ENCODE results near the gene RTN4R. TPM values are rescaled to one million over a fixed set of nuclear protein-coding genes. Genes with fewer than 3 reads are reported as not detected.

Gene RTN4R
- polyA plus RNA-seq, 1 experiment: 0.16 TPM

DNA sequence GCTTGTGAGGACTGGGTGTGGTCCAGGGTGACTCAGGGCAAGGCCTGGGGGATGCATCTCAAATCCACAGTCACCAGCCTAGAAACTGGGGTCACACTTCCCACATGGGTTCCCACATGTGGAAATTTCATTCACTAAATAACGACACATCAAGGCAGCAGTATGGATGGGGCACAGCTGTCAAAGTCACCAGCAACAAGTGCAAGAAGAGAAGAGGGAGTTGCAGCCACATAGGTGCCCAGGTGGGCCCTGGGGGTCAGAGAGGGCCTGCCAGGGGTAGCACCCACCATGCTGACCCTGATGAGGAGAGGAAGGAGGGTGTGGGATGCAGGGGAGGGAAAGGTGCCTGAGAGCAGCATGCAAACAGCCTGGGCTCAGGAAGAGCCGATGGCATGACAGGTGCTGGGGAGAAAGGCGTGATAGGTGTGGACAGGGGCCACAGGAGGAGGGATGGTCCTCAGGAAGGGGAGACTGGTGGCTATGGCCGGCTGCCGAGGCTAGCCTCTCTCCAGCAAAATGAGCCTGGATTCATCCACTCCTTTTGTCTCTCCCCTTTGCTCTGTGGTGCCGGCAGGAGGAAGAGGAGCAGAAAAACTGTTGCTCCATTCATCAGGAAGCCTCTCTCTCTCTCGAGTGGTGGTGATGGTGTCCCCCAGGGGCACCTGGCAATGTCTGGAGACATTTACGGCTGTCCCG, 29.4 kb upstream of the RTN4R start:
- no peaks in the 10 kb centered on the region; the same call in 1 of the 2 replicates for H3K9me3 ChIP-seq (ENCODE audit: control insufficient read depth, insufficient read depth, low read length)
- ChIA-PET POLR2A (interaction anchor here (0.6 kb wide), 1 partner anchor 99 kb away, joined by 3 read pairs; no protein-coding TSS in a partner anchor), CTCF (no interaction called here)
- DNase-seq (ENCODE audit: low read depth, low spot score): no peak
- H3K27ac ChIP-seq (ENCODE audit: low read depth, low read length): no peak overlapping the region
- H3K4me3 ChIP-seq (ENCODE audit: low read depth, low read length): no peak overlapping the region
- H3K27me3 ChIP-seq (ENCODE audit: control insufficient read depth, insufficient read depth, low read length): peaks cover 41% of the 10 kb centered on the region
- TF ChIP-seq, protein P1, sequence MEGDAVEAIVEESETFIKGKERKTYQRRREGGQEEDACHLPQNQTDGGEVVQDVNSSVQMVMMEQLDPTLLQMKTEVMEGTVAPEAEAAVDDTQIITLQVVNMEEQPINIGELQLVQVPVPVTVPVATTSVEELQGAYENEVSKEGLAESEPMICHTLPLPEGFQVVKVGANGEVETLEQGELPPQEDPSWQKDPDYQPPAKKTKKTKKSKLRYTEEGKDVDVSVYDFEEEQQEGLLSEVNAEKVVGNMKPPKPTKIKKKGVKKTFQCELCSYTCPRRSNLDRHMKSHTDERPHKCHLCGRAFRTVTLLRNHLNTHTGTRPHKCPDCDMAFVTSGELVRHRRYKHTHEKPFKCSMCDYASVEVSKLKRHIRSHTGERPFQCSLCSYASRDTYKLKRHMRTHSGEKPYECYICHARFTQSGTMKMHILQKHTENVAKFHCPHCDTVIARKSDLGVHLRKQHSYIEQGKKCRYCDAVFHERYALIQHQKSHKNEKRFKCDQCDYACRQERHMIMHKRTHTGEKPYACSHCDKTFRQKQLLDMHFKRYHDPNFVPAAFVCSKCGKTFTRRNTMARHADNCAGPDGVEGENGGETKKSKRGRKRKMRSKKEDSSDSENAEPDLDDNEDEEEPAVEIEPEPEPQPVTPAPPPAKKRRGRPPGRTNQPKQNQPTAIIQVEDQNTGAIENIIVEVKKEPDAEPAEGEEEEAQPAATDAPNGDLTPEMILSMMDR (IDR thresholded peaks at IDR 0.05; ENCODE audit: low read depth, low read length): no peak

DNA sequence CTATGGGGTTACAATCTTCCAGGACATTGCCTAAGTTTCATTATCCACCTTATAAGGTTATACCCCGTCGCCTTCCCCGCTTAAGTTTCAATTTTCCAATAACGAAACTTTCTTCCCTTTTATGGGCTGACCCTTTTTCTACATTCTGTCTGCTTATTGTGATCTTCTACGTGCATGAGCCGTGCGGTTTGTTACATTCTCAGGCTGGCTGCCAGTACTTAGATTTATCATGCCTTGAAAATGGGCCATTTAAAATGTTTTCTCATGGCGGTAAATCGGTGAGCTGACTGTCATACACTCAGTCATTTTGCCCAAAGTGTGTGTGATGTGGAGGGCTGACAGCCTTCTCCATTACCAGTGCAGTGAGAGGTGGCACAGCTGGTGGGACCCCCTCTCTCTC, 28.5 kb upstream of the RTN4R start:
- ChIA-PET POLR2A (no interaction called here), CTCF (interaction anchor here (1.4 kb wide), 1 partner anchor 11 kb away, joined by 4 read pairs; no protein-coding TSS in a partner anchor)
- DNase-seq (ENCODE audit: low read depth, low spot score): no peak
- no peak overlapping the region for H3K4me3 ChIP-seq (ENCODE audit: low read depth, low read length)
- TF ChIP-seq, protein P1 (IDR thresholded peaks at IDR 0.05; ENCODE audit: low read depth, low read length): no peak
- no peaks in the 10 kb centered on the region; the same call in 1 of the 2 replicates for H3K9me3 ChIP-seq (ENCODE audit: control insufficient read depth, insufficient read depth, low read length)
- peaks cover 43% of the 10 kb centered on the region for H3K27me3 ChIP-seq (ENCODE audit: control insufficient read depth, insufficient read depth, low read length)
- H3K27ac ChIP-seq (ENCODE audit: low read depth, low read length): no peak overlapping the region

DNA sequence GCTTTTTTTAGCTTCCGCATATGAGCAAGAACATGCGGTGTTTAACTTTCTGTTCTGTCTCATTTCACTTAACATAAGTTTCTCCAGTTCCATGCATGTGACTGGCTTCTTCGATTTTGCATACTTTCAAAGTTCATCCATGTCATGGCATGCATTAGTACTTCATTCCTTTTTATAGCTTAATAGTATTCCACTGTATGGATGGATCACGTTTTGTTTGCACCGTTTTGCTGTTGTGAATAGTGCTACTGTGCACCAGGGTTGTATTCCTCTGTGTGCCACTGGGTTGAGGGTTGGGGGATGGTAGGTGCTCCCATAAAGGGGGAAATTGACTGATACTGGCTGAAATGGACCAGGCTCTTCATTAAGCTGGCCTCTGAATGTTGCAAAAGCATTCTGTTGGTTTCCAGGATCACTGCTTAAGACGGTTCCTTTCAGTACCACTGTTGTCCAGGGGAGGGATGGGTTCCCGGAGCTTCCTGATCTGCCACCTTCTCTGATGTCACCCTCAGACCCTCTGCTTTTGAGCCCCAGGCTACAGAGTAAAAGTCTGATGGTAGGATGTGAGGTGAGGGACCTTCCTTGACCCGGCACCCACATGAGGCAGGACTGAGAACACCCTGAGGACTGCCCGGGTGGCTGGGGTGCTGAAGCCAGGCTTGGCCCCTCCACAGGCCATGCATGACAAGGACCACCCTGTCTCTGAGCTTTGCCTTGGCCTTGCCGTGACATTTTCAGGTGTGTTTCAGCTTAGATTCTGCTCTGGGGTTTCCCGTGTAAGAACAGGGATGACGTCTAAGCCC, 27.3 kb upstream of the RTN4R start:
- peaks cover 49% of the 10 kb centered on the region for H3K27me3 ChIP-seq (ENCODE audit: control insufficient read depth, insufficient read depth, low read length)
- POLR2A ChIA-PET: interaction anchor here (0.5 to 0.8 kb wide), 2 partner anchors 97 to 169 kb away, joined by 3 to 6 read pairs; no protein-coding TSS in a partner anchor

DNA sequence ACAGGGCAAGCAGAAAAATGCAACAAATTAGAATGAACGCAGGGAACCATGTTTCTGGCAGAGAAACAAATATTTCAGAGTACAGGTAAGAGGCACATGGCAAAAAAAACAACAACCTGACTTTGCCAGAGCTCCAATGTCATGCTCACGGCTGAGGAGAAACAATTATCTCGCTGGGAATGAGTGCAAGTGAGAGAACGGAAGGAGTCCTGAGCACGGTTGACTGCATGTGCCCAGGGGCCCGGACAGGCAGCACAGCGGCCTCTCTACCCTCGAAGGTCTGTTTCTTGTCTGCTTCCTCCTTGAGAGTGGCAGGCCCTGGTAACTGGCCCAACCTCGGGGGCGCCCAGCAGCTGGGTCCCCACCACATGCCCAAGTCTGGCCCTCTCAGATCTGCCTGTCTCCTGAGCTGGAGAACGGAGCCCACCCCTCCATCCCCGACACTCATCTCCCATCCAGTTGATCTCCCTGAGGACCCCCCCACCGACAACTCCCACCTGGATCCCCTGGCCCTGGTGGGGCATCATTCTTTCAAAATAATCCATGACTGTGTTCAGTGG, 24.6 kb upstream of the RTN4R start:
- H3K9me3 ChIP-seq (ENCODE audit: control insufficient read depth, insufficient read depth, low read length): no peaks in the 10 kb centered on the region; the same call in 1 of the 2 replicates
- POLR2A ChIA-PET: interaction anchor here (0.7 kb wide), 1 partner anchor 98 kb away, joined by 5 read pairs; no protein-coding TSS in a partner anchor
- H3K27ac ChIP-seq (ENCODE audit: low read depth, low read length): no peak overlapping the region
- DNase-seq (ENCODE audit: low read depth, low spot score): no peak
- H3K27me3 ChIP-seq (ENCODE audit: control insufficient read depth, insufficient read depth, low read length): peaks cover 48% of the 10 kb centered on the region
- TF ChIP-seq, protein P1 (IDR thresholded peaks at IDR 0.05; ENCODE audit: low read depth, low read length): no peak
- CTCF ChIA-PET: no interaction called here
- H3K4me3 ChIP-seq (ENCODE audit: low read depth, low read length): no peak overlapping the region

More for the DNA sequence above, 27.3 kb upstream of the RTN4R start:
- Histone ChIP-seq H3K4me3 (ENCODE audit: low read depth, low read length) (no peak overlapping the region), H3K27ac (ENCODE audit: low read depth, low read length) (no peak overlapping the region), H3K9me3 (ENCODE audit: control insufficient read depth, insufficient read depth, low read length) (no peaks in the 10 kb centered on the region; the same call in 1 of the 2 replicates)
- CTCF ChIA-PET: interaction anchor here (1.4 to 1.5 kb wide), 2 partner anchors 9 to 10 kb away, joined by 4 read pairs; no protein-coding TSS in a partner anchor
- DNase-seq (ENCODE audit: low read depth, low spot score): no peak
- TF ChIP-seq, protein P1 (IDR thresholded peaks at IDR 0.05; ENCODE audit: low read depth, low read length): 0 out of 2 replicates have a peak, but pooled peaks have one; percentile 6

Measured in AG04450 (cell line).